Activated CD4-positive, alpha-beta T cell treated with anti-CD3 and anti-CD28 coated beads, Interleukin-2, amount 50 U/mL, for 24 hours (primary cell): ENCODE results near the gene FUCA1.
"Not testable (repeated sequence)": the region's sequence is repeated elsewhere in the genome, so short reads cannot be mapped to it uniquely, and the experiment has no call there.

Experiments
- DNase-seq, 2 donors: peaks; one replicate each; pipeline ENCODE4 v3.0.0-alpha.2; 2020; ENCODE audit warnings: low read depth in 1 of 2, low spot score in 1 of 2

Gene FUCA1

GRCh38 chr1:23867895-23868556 lies at the start of gene FUCA1:
FUCA1 (minus strand) TSS chr1:23868290; CDS start chr1:23868286, 4 bp downstream.
- DNase-seq, result peak; percentile 83 to 92

GRCh38 chr1:23916209-23917131 lies 48.4 kb upstream of the FUCA1 start:
- peak in 1 of 2 donors; percentile 27 for DNase-seq

DNA sequence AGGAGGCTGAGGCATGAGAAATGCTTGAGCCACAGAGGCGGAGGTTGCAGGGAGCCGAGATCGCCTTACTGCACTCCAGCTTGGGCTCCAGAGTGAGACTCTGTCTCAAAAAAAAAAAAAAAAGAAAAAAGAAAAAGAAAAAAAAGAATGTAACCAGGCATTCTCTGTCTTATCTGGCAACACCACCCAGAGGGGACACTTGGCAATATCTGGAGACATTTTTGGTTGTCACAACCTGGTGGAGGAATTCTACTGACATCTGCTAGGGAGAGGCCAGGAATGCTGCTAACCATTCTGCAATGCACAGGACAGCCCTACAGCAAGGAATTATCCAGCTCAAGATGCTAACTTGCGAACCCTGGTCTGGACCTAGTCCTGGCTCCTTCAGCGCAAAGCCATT lies 47.4 kb upstream of the FUCA1 start:
- DNase-seq, result no peak

GRCh38 chr1:23914921-23915320 lies 46.8 kb upstream of the FUCA1 start:
- DNase-seq, result no peak

DNA sequence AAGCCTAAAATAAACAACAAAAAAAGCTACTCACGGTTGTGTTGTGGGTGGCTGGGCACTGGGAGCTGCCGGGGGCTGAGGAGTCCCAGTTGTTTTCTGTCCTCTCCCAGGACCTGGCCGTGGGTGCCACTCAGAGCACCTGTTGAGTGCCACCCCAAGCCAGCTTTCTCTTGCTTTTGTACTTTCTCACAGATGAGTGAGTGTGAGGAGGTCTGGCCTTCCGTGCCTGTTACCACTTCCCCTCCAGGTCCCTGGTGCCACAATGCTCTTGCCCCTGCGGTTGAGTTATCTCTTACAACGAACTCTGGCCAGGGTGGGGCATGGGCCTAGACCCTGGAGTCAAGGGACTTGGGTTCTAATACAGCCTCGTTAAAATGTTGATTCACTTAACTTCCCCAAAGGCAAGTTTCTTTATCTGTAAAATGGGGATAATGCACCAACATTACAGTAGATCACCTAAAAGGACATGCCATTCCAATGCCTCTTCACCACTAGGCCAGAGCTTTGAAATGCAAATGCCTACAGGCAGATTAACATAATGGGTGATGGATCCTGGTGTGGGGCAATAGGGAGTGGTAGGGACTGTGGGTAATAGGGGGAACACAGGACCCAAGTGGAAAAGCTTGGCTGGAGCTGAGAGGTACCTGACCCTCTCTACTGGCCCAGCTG lies 45.3 kb upstream of the FUCA1 start, which contains the start of gene CNR2:
Gene CNR2 (minus strand): TSS at position 151 of the 669 bp plus-strand sequence. CDS start 37,745 bp downstream, outside the sequence.
- no peak for DNase-seq

GRCh38 chr1:23911921-23912320 lies 43.8 kb upstream of the FUCA1 start:
- DNase-seq, result no peak

- DNase-seq, result no peak
Observed at GRCh38 chr1:23910553-23911246, 42.6 kb upstream of the FUCA1 start.

DNA sequence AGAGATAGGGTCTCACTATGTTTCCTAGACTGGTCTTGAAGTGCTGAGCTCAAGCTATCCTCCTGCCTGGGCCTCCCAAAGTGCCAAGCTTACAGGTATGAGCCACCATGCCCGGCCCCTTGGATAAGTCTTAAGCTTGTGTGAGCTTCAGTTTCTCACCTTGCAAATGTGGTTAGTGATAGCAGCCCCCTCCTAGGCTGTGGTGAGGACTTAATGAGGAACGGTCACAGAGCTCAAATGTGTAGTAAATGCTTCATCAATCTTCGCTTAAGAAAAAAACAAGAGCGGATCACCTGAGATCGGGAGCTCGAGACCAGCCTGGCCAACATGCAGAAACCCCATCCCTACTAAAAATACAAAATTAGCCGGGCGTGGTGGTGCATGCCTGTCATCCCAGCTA lies 42.1 kb upstream of the FUCA1 start:
- no peak for DNase-seq

DNA sequence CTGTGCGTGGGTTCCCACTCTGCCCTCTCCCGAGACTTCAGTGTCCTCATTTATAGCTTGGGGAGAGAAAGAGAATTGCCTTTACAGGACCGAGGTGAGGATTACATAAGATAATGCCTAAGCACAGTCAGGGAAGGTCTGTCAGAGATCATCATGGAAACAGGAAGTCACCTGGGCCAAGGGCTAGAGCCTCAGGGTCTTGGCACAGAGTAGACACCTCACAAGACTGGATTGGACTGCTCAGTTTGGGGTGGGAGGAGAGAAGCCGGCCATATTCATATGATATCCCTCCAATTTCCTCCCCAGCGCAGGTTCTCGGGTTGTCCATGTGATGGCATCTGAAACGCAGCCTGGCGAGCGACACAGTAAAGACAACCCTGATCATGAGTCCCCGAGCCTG lies 41.3 kb upstream of the FUCA1 start:
- DNase-seq, result no peak

GRCh38 chr1:23908453-23909341 lies 40.6 kb upstream of the FUCA1 start:
- DNase-seq, result no peak

GRCh38 chr1:23906731-23907130 lies 38.6 kb upstream of the FUCA1 start:
- DNase-seq, result no peak

- no peak for DNase-seq
Observed at GRCh38 chr1:23905461-23906025, 37.5 kb upstream of the FUCA1 start.

DNA sequence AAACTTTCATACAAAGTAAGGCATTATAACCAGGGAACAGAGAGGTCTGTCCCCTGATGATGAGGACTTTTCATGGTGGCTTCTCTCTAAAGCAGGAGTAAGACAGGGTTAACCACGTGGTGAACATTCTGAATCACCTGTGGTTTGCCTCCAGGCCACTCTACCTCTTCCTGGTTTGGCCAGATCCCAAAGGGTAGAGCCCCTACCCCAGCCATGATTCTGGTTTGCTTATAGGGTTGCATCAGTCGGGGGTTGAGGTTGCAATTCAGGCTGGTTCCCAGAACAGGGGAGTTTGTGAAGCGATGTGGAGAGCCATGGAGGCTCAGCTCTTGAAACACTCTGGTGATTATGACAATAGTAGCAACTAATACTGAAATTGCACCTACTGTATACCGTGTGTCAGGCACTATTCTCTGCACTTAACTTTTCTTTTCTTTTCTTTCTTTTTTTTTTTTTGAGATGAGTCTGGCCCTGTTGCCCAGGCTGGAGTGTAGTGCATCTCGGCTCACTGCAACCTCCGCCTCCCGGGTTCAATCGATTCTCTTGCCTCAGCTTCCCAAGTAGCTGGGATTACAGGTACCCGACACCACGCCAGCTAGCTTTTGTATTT lies 36.8 kb upstream of the FUCA1 start:
- no peak for DNase-seq

DNA sequence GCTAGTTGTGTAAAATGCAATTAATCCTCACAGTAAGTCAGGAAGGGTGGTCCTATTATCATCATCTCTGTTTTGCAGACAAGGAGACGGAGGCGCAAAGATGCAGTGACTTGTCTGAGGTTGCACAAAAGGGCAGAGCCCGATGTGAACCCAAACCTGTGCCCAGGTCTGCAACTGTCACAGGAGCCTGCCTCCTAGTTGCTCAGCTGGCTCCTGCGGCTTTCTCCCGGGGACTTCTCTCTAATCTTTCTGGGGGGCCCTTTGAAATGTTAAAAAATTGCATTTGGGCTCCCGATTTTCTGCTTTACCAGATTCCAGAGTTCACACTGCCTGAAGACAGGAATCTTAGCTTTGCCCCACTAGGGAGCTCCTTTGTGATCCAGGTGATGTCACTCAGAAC lies 35.7 kb upstream of the FUCA1 start:
- DNase-seq, result no peak

DNA sequence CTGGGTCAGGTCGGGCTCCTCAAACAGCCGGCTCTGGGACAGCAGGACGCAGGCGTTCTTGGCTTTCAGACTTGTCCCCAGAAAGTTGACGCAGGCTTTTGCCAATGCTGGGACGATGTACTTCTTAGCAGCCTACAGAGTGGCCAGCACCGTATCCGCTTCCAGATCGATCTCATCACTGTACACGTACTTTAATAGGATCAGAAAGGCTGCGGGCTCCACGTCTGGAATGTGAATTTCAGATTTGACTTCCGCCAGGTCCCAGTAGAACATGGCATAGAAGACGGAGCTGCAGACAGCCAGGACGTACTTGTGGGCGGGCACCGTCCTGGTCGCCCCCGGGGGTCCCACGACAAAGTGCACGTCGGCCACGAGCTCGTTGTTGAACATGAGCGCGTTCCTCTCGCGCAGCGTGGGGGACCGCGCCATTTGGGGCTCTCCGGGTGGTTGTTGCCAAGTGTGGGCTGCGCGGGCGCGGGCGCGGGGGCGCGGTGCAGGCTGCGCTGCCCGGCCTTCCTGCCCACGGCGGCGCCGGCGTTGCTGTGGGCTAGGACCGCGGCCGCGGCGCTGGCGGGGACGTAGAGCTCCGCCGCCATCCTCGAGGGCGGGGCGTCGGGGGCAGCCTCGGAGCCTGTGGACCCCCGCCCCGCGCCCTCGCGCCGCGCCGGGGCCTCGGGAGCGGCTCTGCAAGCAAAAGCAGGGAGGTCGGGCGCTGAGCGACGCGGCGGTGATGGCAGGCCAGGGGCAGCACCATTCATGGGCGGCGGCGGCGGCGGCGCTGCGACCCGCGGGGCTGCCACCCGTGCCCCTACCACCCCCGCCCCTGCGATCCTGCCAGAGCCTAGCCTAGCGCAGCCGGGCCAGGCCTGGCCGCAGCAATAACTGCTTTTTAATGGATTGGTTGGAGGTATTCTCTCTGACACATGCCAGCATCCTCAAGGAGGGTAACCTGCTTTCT lies 34.5 kb upstream of the FUCA1 start:
- no peak for DNase-seq

- DNase-seq, result not testable (repeated sequence)
Observed at GRCh38 chr1:23900017-23900416, 31.9 kb upstream of the FUCA1 start.

GRCh38 chr1:23899070-23899469 lies 31.0 kb upstream of the FUCA1 start:
- no peak for DNase-seq

- no peak for DNase-seq
Observed at GRCh38 chr1:23897083-23897482, 29.0 kb upstream of the FUCA1 start.
